T-helper 1 cell treated with Interleukin-12 subunit alpha and Interleukin-12 subunit beta and Interleukin-4 antibody, amounts not matched to agents 30 μg/mL and 1 μg/mL, for 36 hours (primary cell): ENCODE measurements around the gene LRRC71.
"Not testable (repeated sequence)": the region's sequence is repeated elsewhere in the genome, so short reads cannot be mapped to it uniquely, and the experiment has no call there.

Experiments
- H3K27ac Mint-ChIP-seq: one replicate; pipeline ENCODE4 v1.8.0; 2021; ENCODE audit warnings: mild to moderate bottlenecking, mixed read lengths
- H3K27me3 Mint-ChIP-seq: one replicate; pipeline ENCODE4 v1.8.0; 2021; ENCODE audit warnings: low read depth, mixed read lengths
- H3K36me3 Mint-ChIP-seq: one replicate; pipeline ENCODE4 v1.8.0; 2021; ENCODE audit warnings: low read depth, mixed read lengths
- H3K4me1 Mint-ChIP-seq: one replicate; pipeline ENCODE4 v1.8.0; 2021; ENCODE audit warnings: low read depth, mixed read lengths
- H3K4me3 Mint-ChIP-seq: one replicate; pipeline ENCODE4 v1.8.0; 2021; ENCODE audit warnings: mild to moderate bottlenecking, moderate library complexity, mixed read lengths
- H3K9me3 Mint-ChIP-seq: one replicate; pipeline ENCODE4 v1.8.0; 2021; ENCODE audit warnings: mixed read lengths

The LRRC71 gene

GRCh38 chr1:156925154-156926010, 5.0 kb downstream of the LRRC71 start:
- no peaks in the 10 kb centered on the region for H3K36me3 Mint-ChIP-seq
- no peaks in the 10 kb centered on the region for H3K9me3 Mint-ChIP-seq
- peaks cover 14% of the 10 kb centered on the region for H3K4me1 Mint-ChIP-seq
- no peak overlapping the region for H3K4me3 Mint-ChIP-seq
- peaks cover 93% of the 10 kb centered on the region for H3K27me3 Mint-ChIP-seq
- no peak overlapping the region for H3K27ac Mint-ChIP-seq

DNA sequence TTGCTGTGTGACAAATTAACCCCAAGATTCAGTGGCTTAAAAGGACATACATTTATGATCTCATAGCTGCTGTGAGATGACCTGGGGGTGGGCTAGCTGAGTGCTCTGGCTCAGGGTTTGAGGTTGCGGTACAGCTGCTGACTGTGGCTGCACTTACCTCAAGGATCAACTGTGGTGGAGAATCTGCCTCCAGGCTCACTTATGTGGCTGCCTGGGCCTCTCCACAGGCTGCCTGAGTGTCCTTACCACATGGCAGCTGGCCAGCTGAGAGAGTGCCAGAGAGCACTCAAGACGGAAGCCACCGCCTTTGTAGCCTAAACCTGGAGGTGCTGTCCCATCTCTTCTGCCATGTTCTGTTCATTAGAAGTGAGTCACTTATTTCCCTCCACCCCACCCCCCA, 5.7 kb downstream of the LRRC71 start:
- peaks cover 92% of the 10 kb centered on the region for H3K27me3 Mint-ChIP-seq
- no peak overlapping the region for H3K4me3 Mint-ChIP-seq
- H3K36me3 Mint-ChIP-seq = no peaks in the 10 kb centered on the region
- H3K9me3 Mint-ChIP-seq = no peaks in the 10 kb centered on the region
- H3K4me1 Mint-ChIP-seq = peaks cover 14% of the 10 kb centered on the region
- no peak overlapping the region for H3K27ac Mint-ChIP-seq

DNA sequence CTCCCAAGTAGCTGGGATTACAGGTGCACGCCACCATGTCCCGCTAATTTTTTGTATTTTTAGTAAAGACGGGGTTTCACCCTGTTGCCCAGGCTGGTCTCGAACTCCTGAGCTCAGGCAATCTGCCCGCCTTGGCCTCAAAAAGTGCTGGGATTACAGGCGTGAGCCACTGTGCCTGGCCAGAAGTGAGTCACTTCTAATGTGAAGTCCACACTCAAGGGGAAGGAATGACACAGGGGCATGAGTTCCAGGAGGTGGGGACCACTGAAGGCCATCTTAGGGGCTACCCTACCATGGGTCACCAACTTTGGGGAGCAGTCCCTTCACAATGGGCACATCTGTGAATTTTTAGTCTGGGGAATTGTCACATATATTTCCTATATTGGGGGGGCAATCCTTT, 6.3 kb downstream of the LRRC71 start:
- Mint-ChIP-seq H3K4me1 (peaks cover 18% of the 10 kb centered on the region), H3K27me3 (peaks cover 92% of the 10 kb centered on the region)
- not testable (repeated sequence) for H3K4me3 Mint-ChIP-seq, H3K9me3 Mint-ChIP-seq, H3K27ac Mint-ChIP-seq, H3K36me3 Mint-ChIP-seq

GRCh38 chr1:156927215-156928042, 7.0 kb downstream of the LRRC71 start:
- peak overlapping the region; percentile 19 for H3K4me3 Mint-ChIP-seq
- peaks cover 18% of the 10 kb centered on the region for H3K4me1 Mint-ChIP-seq
- no peaks in the 10 kb centered on the region for H3K9me3 Mint-ChIP-seq
- H3K36me3 Mint-ChIP-seq = no peaks in the 10 kb centered on the region
- no peak overlapping the region for H3K27ac Mint-ChIP-seq
- peaks cover 90% of the 10 kb centered on the region for H3K27me3 Mint-ChIP-seq

DNA sequence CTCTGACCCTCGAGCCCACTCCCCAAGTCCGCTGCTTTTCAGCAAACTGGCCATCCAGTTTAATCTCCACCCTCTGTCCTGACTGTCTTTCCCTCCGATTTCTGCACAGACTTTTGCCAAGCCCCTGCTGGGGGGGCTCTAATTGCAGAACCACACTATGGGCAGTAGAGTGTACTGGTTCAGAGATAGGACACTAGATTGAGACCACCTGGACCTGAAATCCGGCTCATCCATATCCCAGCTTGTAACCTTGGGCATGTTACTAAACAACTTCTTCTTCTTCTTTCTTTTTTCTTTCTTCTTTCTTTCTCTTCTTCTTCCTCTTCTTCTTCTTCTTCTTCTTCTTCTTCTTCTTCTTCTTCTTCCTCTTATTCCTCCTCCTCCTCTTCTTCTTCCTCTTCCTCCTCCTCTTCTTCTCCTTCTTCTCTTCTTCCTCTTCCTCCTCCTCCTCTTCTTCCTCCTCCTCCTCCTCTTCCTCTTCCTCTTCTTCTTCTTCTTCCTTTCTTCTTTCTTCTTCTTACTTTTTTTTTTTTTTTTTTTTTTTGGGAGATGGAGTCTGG, 7.7 kb downstream of the LRRC71 start:
- Mint-ChIP-seq H3K4me3 (peak overlapping the region; percentile 33), H3K36me3 (no peaks in the 10 kb centered on the region), H3K4me1 (peaks cover 18% of the 10 kb centered on the region), H3K27ac (no peak overlapping the region), H3K27me3 (peaks cover 88% of the 10 kb centered on the region), H3K9me3 (no peaks in the 10 kb centered on the region)

DNA sequence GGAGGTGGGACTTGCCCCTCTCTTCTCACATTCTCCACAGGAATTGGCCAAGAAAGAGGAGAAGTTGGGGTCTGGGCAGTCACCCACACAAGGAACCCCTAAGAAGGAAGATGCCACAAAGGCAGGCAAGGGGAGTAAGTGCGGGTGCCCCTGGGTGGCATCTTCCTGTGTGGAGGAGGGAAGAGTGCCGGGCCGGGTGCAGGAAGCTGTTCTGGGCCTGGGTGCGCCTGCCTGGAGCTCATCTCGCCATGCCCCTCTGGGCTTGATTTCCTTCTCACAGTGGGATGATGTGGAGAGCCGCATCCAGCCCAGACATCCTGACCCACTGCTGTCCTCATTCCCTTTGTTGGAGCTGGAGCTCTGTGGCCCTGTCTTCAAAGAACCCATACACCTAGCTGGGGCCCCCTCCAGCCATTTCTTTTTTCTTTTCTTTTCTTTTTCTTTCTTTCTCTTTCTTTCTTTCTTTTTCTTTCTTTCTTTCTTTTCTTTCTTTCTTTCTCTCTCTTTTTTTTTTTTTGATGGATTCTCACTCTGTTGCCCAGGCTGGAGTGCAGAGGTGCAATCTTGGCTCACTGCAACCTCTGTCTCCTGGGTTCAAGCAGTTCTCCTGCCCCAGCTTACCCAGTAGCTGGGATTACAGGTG, 9.3 kb downstream of the LRRC71 start:
- Mint-ChIP-seq H3K9me3 (no peaks in the 10 kb centered on the region), H3K4me1 (peaks cover 15% of the 10 kb centered on the region), H3K27me3 (peaks cover 75% of the 10 kb centered on the region), H3K4me3 (no peak overlapping the region), H3K36me3 (no peaks in the 10 kb centered on the region), H3K27ac (no peak overlapping the region)

- Mint-ChIP-seq H3K4me3 (no peak overlapping the region), H3K27ac (no peak overlapping the region), H3K9me3 (no peaks in the 10 kb centered on the region), H3K36me3 (no peaks in the 10 kb centered on the region), H3K4me1 (peaks cover 15% of the 10 kb centered on the region), H3K27me3 (peaks cover 68% of the 10 kb centered on the region)
Observed at GRCh38 chr1:156930483-156930882, 10.1 kb downstream of the LRRC71 start.

DNA sequence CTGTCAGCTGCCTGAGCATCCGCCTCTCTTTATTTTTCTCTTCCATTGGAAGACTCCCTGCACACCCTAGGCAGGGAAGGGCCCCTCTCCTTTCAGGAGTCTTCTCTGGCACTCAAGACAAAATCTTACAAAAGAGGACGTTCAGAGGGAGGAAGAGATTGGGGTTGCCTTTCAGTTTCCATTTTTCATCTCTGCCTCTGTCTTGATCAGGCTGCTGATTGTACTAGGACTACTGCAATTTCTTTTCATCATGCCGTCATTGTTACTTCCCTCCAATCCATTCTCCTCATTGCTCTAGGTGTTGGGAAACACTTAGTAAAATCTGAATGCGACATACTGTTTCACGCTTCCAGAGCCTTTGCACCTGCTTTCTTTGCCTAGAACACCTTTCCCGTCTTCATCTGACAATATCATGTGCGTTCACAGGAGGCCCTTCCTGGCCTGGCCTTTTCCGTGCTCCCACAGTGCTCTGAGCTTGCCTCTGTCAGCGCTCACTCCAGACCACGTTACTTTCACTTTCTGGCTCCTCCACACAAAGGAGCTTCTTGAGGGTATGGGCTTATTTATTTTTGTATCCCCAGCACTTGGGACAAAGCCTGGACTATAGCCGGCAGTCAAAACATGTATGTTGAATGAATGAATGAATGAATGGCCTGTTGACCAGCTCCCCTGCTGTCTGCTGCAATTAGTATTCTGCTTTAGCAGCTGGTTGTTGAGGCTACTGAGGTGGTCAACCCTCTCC, 10.9 kb downstream of the LRRC71 start:
- Mint-ChIP-seq H3K4me1 (peaks cover 15% of the 10 kb centered on the region), H3K4me3 (no peak overlapping the region), H3K9me3 (no peaks in the 10 kb centered on the region), H3K27me3 (peaks cover 59% of the 10 kb centered on the region), H3K36me3 (no peaks in the 10 kb centered on the region), H3K27ac (no peak overlapping the region)

DNA sequence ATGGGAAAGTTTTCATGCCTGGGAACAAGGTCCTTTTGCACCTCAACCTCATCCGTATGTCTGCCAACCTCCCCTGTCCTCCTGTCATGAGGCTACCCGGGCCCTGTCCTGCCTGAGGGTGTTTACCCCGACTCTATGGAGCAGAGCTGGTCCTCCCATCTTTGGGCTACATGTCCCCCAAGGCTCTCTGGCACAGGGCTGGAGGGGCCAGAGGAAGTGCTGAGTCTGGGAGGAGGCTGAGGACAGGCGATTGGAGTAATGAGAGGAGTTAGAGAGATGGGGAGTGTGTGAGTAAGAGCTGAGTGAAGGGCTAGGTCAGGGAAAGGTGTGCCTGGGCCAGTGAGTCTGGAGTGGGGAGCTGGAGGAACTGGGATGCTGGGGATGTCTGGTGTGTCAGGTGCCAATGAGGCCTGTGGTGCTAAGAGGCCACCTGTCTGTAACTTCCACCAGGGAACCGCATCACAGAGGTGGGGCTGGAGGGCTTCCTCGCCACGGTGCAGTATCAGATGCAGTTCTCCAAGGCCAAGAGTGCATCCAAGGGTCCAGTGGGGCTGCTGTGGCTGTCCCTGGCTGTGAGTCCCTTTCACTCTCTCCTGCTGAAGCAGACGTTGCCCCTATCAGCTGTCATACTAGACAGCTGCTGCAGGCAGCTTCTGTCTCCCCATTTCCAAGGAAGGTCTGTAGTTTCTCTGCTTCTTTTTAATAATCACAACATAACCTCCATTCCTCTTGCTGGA, 11.7 kb downstream of the LRRC71 start:
- Mint-ChIP-seq H3K9me3 (no peaks in the 10 kb centered on the region), H3K4me1 (peaks cover 13% of the 10 kb centered on the region), H3K36me3 (peaks cover 2% of the 10 kb centered on the region), H3K4me3 (no peak overlapping the region), H3K27ac (no peak overlapping the region), H3K27me3 (peaks cover 51% of the 10 kb centered on the region)

DNA sequence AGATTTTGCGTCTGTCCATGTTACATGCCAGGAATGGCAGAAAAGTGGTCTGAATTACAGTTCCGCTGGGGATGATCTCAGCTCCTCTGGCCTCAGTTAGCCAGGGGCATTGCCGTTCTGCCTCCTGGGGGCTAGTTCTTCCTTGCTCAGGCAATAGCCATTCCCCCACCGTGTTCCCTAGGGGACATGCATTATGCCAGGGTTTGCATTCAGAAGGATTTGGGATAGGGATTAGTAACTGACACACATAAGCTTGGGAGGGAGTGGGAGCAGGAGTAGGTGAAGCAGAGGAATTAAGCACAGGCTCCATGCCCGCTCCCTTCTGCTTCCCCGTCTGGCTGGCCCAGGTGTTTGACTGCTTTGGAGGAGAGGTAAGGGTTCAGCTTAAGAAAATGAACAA, 12.7 kb downstream of the LRRC71 start:
- H3K9me3 Mint-ChIP-seq = no peaks in the 10 kb centered on the region
- H3K27me3 Mint-ChIP-seq = peaks cover 43% of the 10 kb centered on the region

GRCh38 chr1:156935505-156936128, 15.2 kb downstream of the LRRC71 start:
- peaks cover 12% of the 10 kb centered on the region for H3K36me3 Mint-ChIP-seq
- H3K4me3 Mint-ChIP-seq = no peak overlapping the region
- no peaks in the 10 kb centered on the region for H3K9me3 Mint-ChIP-seq
- peaks cover 6% of the 10 kb centered on the region for H3K4me1 Mint-ChIP-seq
- H3K27me3 Mint-ChIP-seq = peaks cover 22% of the 10 kb centered on the region
- no peak overlapping the region for H3K27ac Mint-ChIP-seq

More for the DNA sequence above, 12.7 kb downstream of the LRRC71 start:
- Mint-ChIP-seq H3K36me3 (peaks cover 3% of the 10 kb centered on the region), H3K4me3 (no peak overlapping the region), H3K27ac (no peak overlapping the region), H3K4me1 (peaks cover 7% of the 10 kb centered on the region)

DNA sequence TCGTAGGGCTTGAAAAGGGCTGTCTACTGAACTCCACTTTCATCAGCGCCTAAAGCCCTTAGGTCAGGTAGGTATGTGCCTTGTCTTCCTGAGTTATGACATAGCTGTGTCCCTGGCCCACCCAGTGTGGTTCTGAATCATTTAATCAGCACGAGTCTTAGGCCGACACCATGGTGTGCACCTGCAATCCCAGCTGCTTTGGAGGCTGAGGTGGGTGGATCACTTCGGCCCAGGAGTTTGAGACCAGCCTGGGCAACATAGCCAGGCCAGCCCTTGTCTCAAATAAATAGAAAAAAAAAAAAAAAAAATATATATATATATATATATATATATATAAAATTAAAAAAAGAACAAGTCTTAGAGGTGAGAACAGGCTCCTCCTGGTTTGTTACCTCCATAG, 15.8 kb downstream of the LRRC71 start:
- H3K36me3 Mint-ChIP-seq = peaks cover 16% of the 10 kb centered on the region
- H3K9me3 Mint-ChIP-seq = no peaks in the 10 kb centered on the region
- no peak overlapping the region for H3K4me3 Mint-ChIP-seq
- H3K4me1 Mint-ChIP-seq = peaks cover 4% of the 10 kb centered on the region
- no peak overlapping the region for H3K27ac Mint-ChIP-seq
- H3K27me3 Mint-ChIP-seq = peaks cover 16% of the 10 kb centered on the region

DNA sequence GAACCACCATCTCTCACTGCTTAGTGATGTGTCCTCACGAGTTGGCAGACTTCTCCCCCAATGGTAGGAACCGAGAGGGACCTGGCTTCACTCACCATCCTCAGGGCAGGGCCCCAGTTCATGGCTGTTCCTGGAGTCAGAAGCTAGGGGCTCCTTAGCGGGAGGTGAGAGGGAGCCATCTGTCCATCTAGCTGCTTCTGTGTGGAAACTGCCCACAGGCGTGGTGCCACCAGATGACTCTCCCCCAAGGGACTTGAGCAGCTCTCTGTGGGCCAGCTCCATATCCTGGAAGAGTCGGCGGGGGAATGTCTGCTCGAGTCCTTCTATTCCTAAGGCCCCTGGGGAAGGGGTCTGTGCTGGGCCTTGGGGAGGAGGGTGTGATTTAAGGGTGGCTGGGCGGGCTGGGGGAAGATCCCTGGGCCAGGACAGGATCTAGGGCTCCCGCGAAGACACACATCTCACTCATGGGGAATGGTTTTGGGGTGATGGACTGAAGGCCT, 16.3 kb downstream of the LRRC71 start:
- no peak overlapping the region for H3K27ac Mint-ChIP-seq
- H3K4me3 Mint-ChIP-seq = no peak overlapping the region
- no peaks in the 10 kb centered on the region for H3K9me3 Mint-ChIP-seq
- peaks cover 11% of the 10 kb centered on the region for H3K27me3 Mint-ChIP-seq
- H3K4me1 Mint-ChIP-seq = no peaks in the 10 kb centered on the region
- peaks cover 17% of the 10 kb centered on the region for H3K36me3 Mint-ChIP-seq
